ENCODE results near the gene PPP1CA.

Gene PPP1CA

GRCh38 chr11:67409781-67410368 is 8.2 kb upstream of the PPP1CA start:
- DNase-seq (ENCODE audit: low read depth): no peak
- H3K4me3 ChIP-seq (ENCODE audit: low read depth, low read length): peak overlapping the region; percentile 43
- no peak for TF ChIP-seq CTCF (IDR thresholded peaks at IDR 0.05; ENCODE audit: low read depth, low read length, missing control alignments)

- peak overlapping the region; percentile 43 for H3K4me3 ChIP-seq (ENCODE audit: low read depth, low read length)
- peak; percentile 68 for DNase-seq (ENCODE audit: low read depth)
- TF ChIP-seq CTCF (IDR thresholded peaks at IDR 0.05; ENCODE audit: low read depth, low read length, missing control alignments): no peak
Measured at GRCh38 chr11:67409261-67409666, 7.6 kb upstream of the PPP1CA start.

- H3K4me3 ChIP-seq (ENCODE audit: low read depth, low read length): peak overlapping the region; percentile 43
- DNase-seq (ENCODE audit: low read depth): no peak
- no peak for TF ChIP-seq CTCF (IDR thresholded peaks at IDR 0.05; ENCODE audit: low read depth, low read length, missing control alignments)
Measured at GRCh38 chr11:67408437-67409200, 7.0 kb upstream of the PPP1CA start.

GRCh38 chr11:67407688-67408163 is 6.1 kb upstream of the PPP1CA start:
- no peak for TF ChIP-seq CTCF (IDR thresholded peaks at IDR 0.05; ENCODE audit: low read depth, low read length, missing control alignments)
- H3K4me3 ChIP-seq (ENCODE audit: low read depth, low read length): no peak overlapping the region
- DNase-seq (ENCODE audit: low read depth): no peak

GRCh38 chr11:67406969-67407687 is 5.5 kb upstream of the PPP1CA start:
- DNase-seq (ENCODE audit: low read depth): no peak
- H3K4me3 ChIP-seq (ENCODE audit: low read depth, low read length): no peak overlapping the region
- TF ChIP-seq CTCF (IDR thresholded peaks at IDR 0.05; ENCODE audit: low read depth, low read length, missing control alignments): no peak

- DNase-seq (ENCODE audit: low read depth): no peak
- no peak for TF ChIP-seq CTCF (IDR thresholded peaks at IDR 0.05; ENCODE audit: low read depth, low read length, missing control alignments)
- H3K4me3 ChIP-seq (ENCODE audit: low read depth, low read length): no peak overlapping the region
Measured at GRCh38 chr11:67406420-67406968, 4.8 kb upstream of the PPP1CA start.

Measured in GM12864 (cell line).